Aorta (tissue), 5 donors: Measurements from ENCODE around the gene VAV2. TPM values are rescaled to one million over a fixed set of nuclear protein-coding genes. Genes with fewer than 3 reads are reported as not detected.
"Not testable (repeated sequence)": the region's sequence is repeated elsewhere in the genome, so short reads cannot be mapped to it uniquely, and the experiment has no call there.

Source experiments
- ATAC-seq: fragments of 200-7000 bp; cut with Tn5 transposase; one replicate; pipeline ENCODE4 v1.9.1; 2022; ENCODE audit warnings: moderate library complexity; ENCODE audit not compliant: low FRiP score
- DNase-seq, 2 donors: peaks; one replicate each; pipeline ENCODE4 v3.0.0-alpha.2; 2020
- H3K27ac ChIP-seq, 2 donors: one replicate each; pipeline ENCODE4 v1.5.1; 2013; ENCODE audit warnings: low read length in 2 of 2, mild to moderate bottlenecking in 2 of 2, moderate library complexity in 2 of 2, control low read depth in 1 of 2, inconsistent platforms in 1 of 2, low read depth in 1 of 2
- H3K27me3 ChIP-seq, 2 donors: one replicate each; pipeline ENCODE4 v1.6.1; 2013; ENCODE audit warnings: control low read depth in 1 of 2, low read length in 1 of 2, mild to moderate bottlenecking in 1 of 2, moderate library complexity in 1 of 2; ENCODE audit not compliant: insufficient read depth in 2 of 2, control insufficient read depth in 1 of 2
- H3K36me3 ChIP-seq, 2 donors: one replicate each; pipeline ENCODE4 v1.6.1; 2013; ENCODE audit warnings: control low read depth in 1 of 2, low read length in 1 of 2, mild to moderate bottlenecking in 1 of 2; ENCODE audit not compliant: insufficient read depth in 2 of 2, control insufficient read depth in 1 of 2
- H3K4me1 ChIP-seq, 2 donors: one replicate each; pipeline ENCODE4 v1.6.1; 2013; ENCODE audit warnings: low read length in 2 of 2, control low read depth in 1 of 2, mild to moderate bottlenecking in 1 of 2, moderate library complexity in 1 of 2; ENCODE audit not compliant: insufficient read depth in 2 of 2, control insufficient read depth in 1 of 2
- H3K4me3 ChIP-seq, 2 donors: one replicate each; pipeline ENCODE4 v1.5.1; 2013; ENCODE audit warnings: low read length in 2 of 2, control low read depth in 1 of 2, mild to moderate bottlenecking in 1 of 2
- H3K9me3 ChIP-seq: one replicate; pipeline ENCODE4 v1.6.1; 2013; ENCODE audit warnings: mild to moderate bottlenecking, low read length; ENCODE audit not compliant: control insufficient read depth
- WGBS, 2 donors: extraction: QIAGEN DNeasy Blood & Tissue Kit; methylation state at CpG; one replicate each; pipeline ENCODE4 v1.1.7; 2013; 5-methylcytosine and 5-hydroxymethylcytosine counted together
- intact Hi-C, 2 donors: fragments of 100-400 bp; cut with DNase I; formaldehyde crosslinking; loops; one replicate each; pipeline versions ENCODE4 v1.14.2 to v1.15.0; 2022
- polyA plus RNA-seq, 2 donors: library from polyadenylated mRNA; stranded (reverse); fragments of 200-250 nt; gene quantifications; one replicate each; pipeline ENCODE4 v1.2.3, GENCODE V29; 2013
- total RNA-seq, 2 donors: library from RNA; stranded (reverse); fragmentation: NEBNext Ultra II Directional; extraction: Animal tissue kit (Norgen Biotek cat#: 25700); gene quantifications; one replicate each; pipeline ENCODE4 v1.2.1, GENCODE V29; 2021
- donor health status: healthy with polysubstance abuse.
- donor health status: Bipolar disorder and iron deficiency.
- donor health status: DM: no; HTN: no; CAD: no.
- donor health status: DM: no; HTN: no; CAD: no.
- donor health status: DM: yes; HTN: yes; CAD: no.

Gene VAV2
- total and polyA plus RNA-seq, 4 donors = 9.0 to 25.4 (median 11.8) TPM

GRCh38 chr9:133771486-133772482 is 220.3 kb downstream of the VAV2 start:
- Histone ChIP-seq H3K27ac (no peak overlapping the region), H3K9me3 (peaks cover 6% of the 10 kb centered on the region), H3K36me3 (peaks cover 0 to 7% of the 10 kb centered on the region in 2 donors), H3K4me1 (no peaks in the 10 kb centered on the region), H3K4me3 (no peak overlapping the region), H3K27me3 (no peaks in the 10 kb centered on the region)
- intact Hi-C loops = no loop called here
- WGBS, 2 donors = 93% methylated on average over 25 to 26 of the region's 26 CpGs
- peak; percentile 13 for ATAC-seq
- peak; percentile 42 to 75 for DNase-seq

GRCh38 chr9:133770076-133770777 is 221.9 kb downstream of the VAV2 start:
- WGBS, 2 donors = 92 to 93% methylated on average over 16 of the region's 16 CpGs
- peak; percentile 32 to 67 for DNase-seq
- Histone ChIP-seq H3K4me1 (no peaks in the 10 kb centered on the region), H3K27ac (no peak overlapping the region), H3K36me3 (peaks cover 0 to 7% of the 10 kb centered on the region in 2 donors), H3K4me3 (no peak overlapping the region), H3K9me3 (peaks cover 6% of the 10 kb centered on the region), H3K27me3 (no peaks in the 10 kb centered on the region)
- intact Hi-C loops = no loop called here
- no peak for ATAC-seq

DNA sequence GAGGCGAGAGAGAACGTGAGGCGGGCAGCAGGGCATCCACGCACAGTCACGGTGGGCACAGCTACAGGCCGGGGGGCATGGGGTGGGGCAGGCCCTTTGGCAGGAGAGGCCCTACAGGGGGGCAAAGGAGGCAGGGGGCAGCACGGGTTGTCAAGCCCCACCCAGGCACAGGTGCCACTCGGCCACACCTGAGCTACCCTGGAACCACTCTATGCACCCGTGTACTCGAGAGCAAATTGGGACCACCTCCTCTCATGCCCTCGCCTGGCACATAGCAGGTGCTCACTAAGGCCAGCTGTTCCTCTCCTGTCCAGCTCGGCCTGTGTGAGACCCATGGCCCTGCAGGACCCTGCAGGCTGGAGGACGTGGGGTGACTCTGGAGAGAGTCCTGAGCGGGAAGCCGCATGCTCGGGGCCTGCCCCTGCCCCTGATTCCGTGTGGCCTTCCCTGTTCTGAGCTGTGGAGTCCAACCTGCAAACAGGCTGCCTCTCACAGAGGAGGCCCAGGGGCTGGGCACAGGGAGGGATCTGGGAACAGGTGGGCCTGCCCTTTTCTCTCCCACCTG is 222.5 kb downstream of the VAV2 start:
- Histone ChIP-seq H3K27me3 (no peaks in the 10 kb centered on the region), H3K9me3 (peaks cover 6% of the 10 kb centered on the region), H3K4me1 (no peaks in the 10 kb centered on the region), H3K27ac (no peak overlapping the region), H3K36me3 (peaks cover 0 to 7% of the 10 kb centered on the region in 2 donors), H3K4me3 (no peak overlapping the region)
- WGBS, 2 donors = 92 to 98% methylated on average over 17 of the region's 17 CpGs
- peak; percentile 48 to 63 for DNase-seq
- peak; percentile 30 for ATAC-seq
- intact Hi-C loops = no loop called here

- DNase-seq = peak; percentile 46 to 64
- peaks cover 0 to 7% of the 10 kb centered on the region in 2 donors for H3K36me3 ChIP-seq
- peak; percentile 41 for ATAC-seq
Observed at GRCh38 chr9:133768859-133769510, 223.1 kb downstream of the VAV2 start.

DNA sequence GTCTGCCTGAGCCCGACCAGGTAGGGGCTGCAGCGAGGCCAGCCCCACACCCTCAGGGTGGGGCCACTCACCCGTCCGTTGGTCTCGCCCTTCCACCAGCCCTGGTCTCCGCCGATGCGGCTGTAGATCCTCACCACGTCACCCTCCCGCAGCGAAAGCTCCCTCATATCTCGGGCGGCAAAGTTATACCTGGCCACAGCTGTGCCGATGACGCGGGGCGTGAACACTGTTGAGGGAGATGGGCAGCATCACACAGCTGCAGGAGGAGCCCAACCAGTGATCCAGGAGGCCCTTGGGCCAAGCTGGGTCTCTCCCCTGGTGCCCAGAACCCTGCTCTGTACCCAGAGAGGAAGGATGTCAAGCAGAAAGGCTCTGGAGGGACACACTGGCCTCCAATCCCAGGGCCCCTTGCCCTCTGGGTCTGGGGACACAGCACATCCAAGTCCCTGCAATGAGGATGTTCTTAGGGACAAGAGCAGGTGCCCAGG is 223.7 kb downstream of the VAV2 start:
- H3K4me1 ChIP-seq = no peaks in the 10 kb centered on the region
- WGBS, 2 donors = 94 to 95% methylated on average over 17 of the region's 17 CpGs
- peaks cover 2% of the 10 kb centered on the region for H3K9me3 ChIP-seq
- intact Hi-C loops = no loop called here
- peak in 1 of 2 donors; percentile 71 for DNase-seq
- H3K27ac ChIP-seq = no peak overlapping the region
- no peaks in the 10 kb centered on the region for H3K27me3 ChIP-seq
- H3K4me3 ChIP-seq = no peak overlapping the region
- ATAC-seq = no peak
- peaks cover 0 to 7% of the 10 kb centered on the region in 2 donors for H3K36me3 ChIP-seq

More at GRCh38 chr9:133768859-133769510, 223.1 kb downstream of the VAV2 start:
- Histone ChIP-seq H3K9me3 (peaks cover 2% of the 10 kb centered on the region), H3K27me3 (no peaks in the 10 kb centered on the region), H3K4me3 (no peak overlapping the region), H3K4me1 (no peaks in the 10 kb centered on the region), H3K27ac (no peak overlapping the region)
- WGBS, 2 donors = 91% methylated on average over 15 of the region's 15 CpGs
- intact Hi-C loops = no loop called here

DNA sequence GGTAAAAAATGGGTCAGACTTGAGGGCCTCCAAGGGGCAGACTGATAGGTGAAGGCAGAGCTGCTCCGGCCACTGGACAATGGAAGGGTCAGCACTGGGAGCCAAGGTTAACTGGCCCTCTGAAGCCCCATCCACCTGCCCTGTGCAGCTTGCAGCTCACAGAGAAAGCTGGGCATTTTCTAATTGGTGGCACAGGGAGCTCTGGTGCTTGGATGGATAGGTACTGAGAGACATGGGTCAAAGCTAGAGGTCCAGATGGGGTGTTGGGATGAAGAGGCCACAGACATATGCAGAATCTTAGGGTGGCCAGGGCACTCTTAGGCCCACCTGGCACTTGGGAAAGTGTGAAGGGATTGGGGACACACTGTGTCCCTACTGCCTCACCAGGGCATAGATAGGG is 224.5 kb downstream of the VAV2 start:
- Histone ChIP-seq H3K36me3 (peaks cover 0 to 7% of the 10 kb centered on the region in 2 donors), H3K9me3 (peaks cover 2% of the 10 kb centered on the region), H3K27me3 (no peaks in the 10 kb centered on the region), H3K27ac (no peak overlapping the region), H3K4me3 (no peak overlapping the region), H3K4me1 (no peaks in the 10 kb centered on the region)
- ATAC-seq (no peak), DNase-seq (no peak)
- intact Hi-C loops = no loop called here
- 92 to 100% methylated on average over 1 of the region's 1 CpG for WGBS, 2 donors

- Histone ChIP-seq H3K4me1 (no peaks in the 10 kb centered on the region), H3K4me3 (no peak overlapping the region), H3K36me3 (peaks cover 0 to 7% of the 10 kb centered on the region in 2 donors), H3K9me3 (peaks cover 2% of the 10 kb centered on the region), H3K27ac (no peak overlapping the region), H3K27me3 (no peaks in the 10 kb centered on the region)
- no peak for ATAC-seq
- DNase-seq = no peak
- intact Hi-C loops = no loop called here
- WGBS, 2 donors = 94 to 100% methylated on average over 1 of the region's 1 CpG
Observed at GRCh38 chr9:133767008-133767407, 225.1 kb downstream of the VAV2 start.

DNA sequence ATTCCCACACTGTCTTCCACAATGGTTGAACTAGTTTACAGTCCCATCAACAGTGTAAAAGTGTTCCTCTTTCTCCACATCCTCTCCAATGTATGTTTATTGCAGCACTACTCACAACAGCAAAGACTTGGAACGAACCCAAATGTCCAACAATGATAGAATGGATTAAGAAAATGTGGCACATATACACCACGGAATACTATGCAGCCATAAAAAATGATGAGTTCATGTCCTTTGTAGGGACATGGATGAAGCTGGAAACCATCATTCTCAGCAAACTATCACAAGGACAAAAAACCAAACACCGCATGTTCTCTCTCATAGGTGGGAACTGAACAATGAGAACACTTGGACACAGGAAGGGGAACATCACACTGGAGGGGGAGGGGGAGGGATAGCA is 225.9 kb downstream of the VAV2 start:
- H3K9me3 ChIP-seq, H3K27me3 ChIP-seq, H3K27ac ChIP-seq, ATAC-seq, H3K4me1 ChIP-seq, H3K4me3 ChIP-seq, H3K36me3 ChIP-seq, DNase-seq, intact Hi-C loops: not testable (repeated sequence)
- 76 to 89% methylated on average over 3 of the region's 3 CpGs for WGBS, 2 donors
